HUES64 (cell line): ENCODE measurements around the gene PIK3R6.
"Not testable (repeated sequence)": the region's sequence is repeated elsewhere in the genome, so short reads cannot be mapped to it uniquely, and the experiment has no call there.

Experiments used
- H3K27ac ChIP-seq: 2 replicates; pipeline ENCODE4 v1.7.0; 2013; ENCODE audit warnings: low read depth, low read length, inconsistent platforms
- H3K27me3 ChIP-seq: 2 replicates; pipeline ENCODE4 v1.6.1; 2013; ENCODE audit warnings: mild to moderate bottlenecking, low read length; ENCODE audit not compliant: insufficient read depth
- H3K36me3 ChIP-seq: 2 replicates; pipeline ENCODE4 v1.6.1; 2013; ENCODE audit warnings: mild to moderate bottlenecking, low read length; ENCODE audit not compliant: insufficient read depth
- H3K4me1 ChIP-seq: 2 replicates; pipeline ENCODE4 v1.6.1; 2013; ENCODE audit warnings: mild to moderate bottlenecking, low read length, moderate library complexity; ENCODE audit not compliant: insufficient read depth
- H3K4me3 ChIP-seq: 2 replicates; pipeline ENCODE4 v1.5.1; 2013; ENCODE audit warnings: mild to moderate bottlenecking, low read length, moderate library complexity
- H3K9ac ChIP-seq: 2 replicates; pipeline ENCODE4 v1.6.1; 2013; ENCODE audit warnings: mild to moderate bottlenecking, low read depth, low read length
- H3K9me3 ChIP-seq: 2 replicates; pipeline ENCODE4 v1.6.1; 2013; ENCODE audit warnings: low read depth, low read length; ENCODE audit not compliant: insufficient read depth
- WGBS: fragments of 150-250, 120-280 bp; methylation state at CpG from one replicate; pipeline ENCODE4 v1.1.7; 2013; ENCODE audit warnings: missing lambda C conversion rate; 5-methylcytosine and 5-hydroxymethylcytosine counted together

Gene PIK3R6

GRCh38 chr17:8893621-8894201, 26.2 kb upstream of the PIK3R6 start:
- H3K9ac ChIP-seq = no peak overlapping the region
- 0 out of 2 replicates have a peak, but pooled peaks cover 6% of the 10 kb centered on the region for H3K27me3 ChIP-seq
- H3K27ac ChIP-seq = no peak overlapping the region
- peak overlapping the region; percentile 45 for H3K4me3 ChIP-seq
- peaks cover 7% of the 10 kb centered on the region; the same call in 1 of the 2 replicates for H3K4me1 ChIP-seq
- 60% methylated on average over 15 of the region's 15 CpGs for WGBS
- no peaks in the 10 kb centered on the region for H3K36me3 ChIP-seq
- H3K9me3 ChIP-seq = no peaks in the 10 kb centered on the region

DNA sequence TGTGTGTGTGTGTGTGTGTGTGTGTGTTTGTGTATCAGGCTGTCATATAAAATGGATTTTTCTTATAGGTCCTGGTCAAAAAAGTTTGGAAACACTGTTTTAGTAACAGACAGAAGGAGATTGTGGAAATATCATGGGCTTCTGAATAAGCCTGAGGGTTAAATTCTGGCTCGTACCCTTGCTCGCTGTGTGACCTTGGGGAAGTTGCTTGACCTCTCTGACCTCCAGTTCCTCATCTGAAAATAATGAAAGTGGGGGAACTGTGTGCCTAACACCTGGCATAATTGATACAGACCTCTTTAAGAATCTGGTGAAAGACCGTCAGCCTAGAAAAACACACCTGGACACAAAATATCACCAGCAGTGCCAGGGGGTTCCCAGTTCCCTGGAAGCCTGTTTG, 25.6 kb upstream of the PIK3R6 start:
- H3K27me3 ChIP-seq = 0 out of 2 replicates have a peak, but pooled peaks cover 6% of the 10 kb centered on the region
- no peaks in the 10 kb centered on the region for H3K9me3 ChIP-seq
- no peak overlapping the region for H3K4me3 ChIP-seq
- peaks cover 7% of the 10 kb centered on the region; the same call in 1 of the 2 replicates for H3K4me1 ChIP-seq
- H3K9ac ChIP-seq = no peak overlapping the region
- WGBS = 86% methylated on average over 3 of the region's 3 CpGs
- no peaks in the 10 kb centered on the region for H3K36me3 ChIP-seq
- no peak overlapping the region for H3K27ac ChIP-seq

DNA sequence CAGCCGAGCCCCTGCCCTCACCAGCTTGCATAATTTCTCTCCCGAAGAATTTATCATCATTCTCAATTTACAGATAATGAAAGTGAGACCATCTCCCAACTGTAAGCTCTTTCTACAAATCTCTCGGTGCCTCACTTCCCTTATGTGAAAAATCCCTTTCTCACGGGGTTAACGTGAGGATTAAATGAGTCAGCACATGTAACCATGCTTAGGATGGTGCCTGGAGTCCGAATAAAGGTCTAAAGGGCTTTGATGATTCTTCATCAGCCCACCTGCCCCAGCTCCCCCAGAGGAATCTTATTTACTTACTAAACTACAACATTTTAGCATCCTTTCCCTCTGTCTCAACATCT, 24.8 kb upstream of the PIK3R6 start:
- Histone ChIP-seq H3K9ac (no peak overlapping the region), H3K9me3 (no peaks in the 10 kb centered on the region), H3K27ac (no peak overlapping the region), H3K4me3 (no peak overlapping the region), H3K27me3 (0 out of 2 replicates have a peak, but pooled peaks cover 6% of the 10 kb centered on the region), H3K4me1 (peaks cover 7% of the 10 kb centered on the region; the same call in 1 of the 2 replicates), H3K36me3 (no peaks in the 10 kb centered on the region)
- 83% methylated on average over 6 of the region's 6 CpGs for WGBS

- H3K9ac ChIP-seq = no peak overlapping the region
Observed at GRCh38 chr17:8890671-8891070, 23.2 kb upstream of the PIK3R6 start.

GRCh38 chr17:8889458-8890210, 22.2 kb upstream of the PIK3R6 start:
- WGBS = 94% methylated on average over 14 of the region's 14 CpGs
- H3K4me3 ChIP-seq = no peak overlapping the region
- H3K27ac ChIP-seq = no peak overlapping the region
- peaks cover 7% of the 10 kb centered on the region; the same call in 1 of the 2 replicates for H3K4me1 ChIP-seq
- H3K27me3 ChIP-seq = 0 out of 2 replicates have a peak, but pooled peaks cover 6% of the 10 kb centered on the region
- H3K36me3 ChIP-seq = no peaks in the 10 kb centered on the region
- H3K9ac ChIP-seq = no peak overlapping the region
- H3K9me3 ChIP-seq = no peaks in the 10 kb centered on the region

More at GRCh38 chr17:8890671-8891070, 23.2 kb upstream of the PIK3R6 start:
- peaks cover 7% of the 10 kb centered on the region; the same call in 1 of the 2 replicates for H3K4me1 ChIP-seq
- H3K4me3 ChIP-seq = no peak overlapping the region
- WGBS = 92% methylated on average over 12 of the region's 12 CpGs
- no peaks in the 10 kb centered on the region for H3K9me3 ChIP-seq
- no peak overlapping the region for H3K27ac ChIP-seq
- 0 out of 2 replicates have a peak, but pooled peaks cover 6% of the 10 kb centered on the region for H3K27me3 ChIP-seq
- H3K36me3 ChIP-seq = no peaks in the 10 kb centered on the region

GRCh38 chr17:8888704-8889302, 21.3 kb upstream of the PIK3R6 start:
- Histone ChIP-seq H3K27me3 (0 out of 2 replicates have a peak, but pooled peaks cover 1% of the 10 kb centered on the region), H3K36me3 (no peaks in the 10 kb centered on the region), H3K4me1 (peaks cover 2% of the 10 kb centered on the region; the same call in 1 of the 2 replicates), H3K4me3 (no peak overlapping the region), H3K9ac (no peak overlapping the region), H3K27ac (no peak overlapping the region), H3K9me3 (no peaks in the 10 kb centered on the region)
- WGBS = 59% methylated on average over 8 of the region's 8 CpGs

DNA sequence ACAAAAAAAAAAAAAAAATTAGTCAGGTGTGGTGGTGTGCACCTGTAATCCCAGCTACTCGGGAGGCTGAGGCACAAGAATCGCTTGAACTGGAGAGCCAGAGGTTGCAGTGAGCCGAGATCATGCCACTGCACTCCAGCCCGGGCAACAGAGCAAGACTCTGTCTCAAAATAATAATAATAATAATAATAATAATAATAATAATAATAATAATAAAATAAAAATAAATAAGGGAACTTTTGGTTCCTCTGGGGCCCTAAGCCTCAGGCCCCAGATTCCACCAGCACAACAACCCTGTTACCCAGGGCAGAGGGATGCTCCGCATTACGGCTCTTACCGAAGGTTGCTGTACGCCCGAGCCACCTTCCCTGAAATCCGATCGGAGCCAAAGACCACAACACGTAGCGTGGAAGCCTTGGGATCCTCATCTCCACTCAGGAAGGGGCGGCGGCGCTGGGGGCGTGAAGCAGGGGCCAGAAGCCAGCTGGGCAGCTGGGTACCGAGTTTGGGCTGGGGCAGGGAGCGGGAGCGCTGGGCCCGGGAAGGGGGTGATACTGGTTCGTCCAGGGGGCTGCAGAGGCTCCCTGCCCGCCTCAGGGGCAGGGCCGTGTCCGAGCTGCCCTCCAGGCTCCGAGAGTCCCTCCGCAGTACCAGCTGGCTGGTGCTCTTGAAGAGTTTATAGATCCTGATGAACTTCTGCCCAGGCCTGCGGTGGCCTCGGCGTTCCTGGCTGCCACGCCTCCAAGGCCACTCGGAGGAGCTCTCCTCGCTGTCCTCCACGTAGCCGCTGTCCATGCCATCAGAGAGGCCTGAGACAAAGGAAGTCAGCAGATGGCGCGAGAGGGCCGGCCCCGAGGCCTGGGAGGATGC, 20.6 kb upstream of the PIK3R6 start:
- no peak overlapping the region for H3K4me3 ChIP-seq
- 66% methylated on average over 38 of the region's 39 CpGs for WGBS
- no peak overlapping the region for H3K9ac ChIP-seq
- H3K36me3 ChIP-seq = no peaks in the 10 kb centered on the region
- H3K4me1 ChIP-seq = no peaks in the 10 kb centered on the region
- H3K9me3 ChIP-seq = no peaks in the 10 kb centered on the region
- no peaks in the 10 kb centered on the region for H3K27me3 ChIP-seq
- H3K27ac ChIP-seq = no peak overlapping the region

GRCh38 chr17:8887301-8887700, 19.8 kb upstream of the PIK3R6 start:
- Histone ChIP-seq H3K9me3 (no peaks in the 10 kb centered on the region), H3K9ac (no peak overlapping the region), H3K27me3 (no peaks in the 10 kb centered on the region), H3K27ac (no peak overlapping the region), H3K4me1 (no peaks in the 10 kb centered on the region), H3K36me3 (no peaks in the 10 kb centered on the region), H3K4me3 (no peak overlapping the region)
- WGBS = 95% methylated on average over 11 of the region's 11 CpGs

- Histone ChIP-seq H3K36me3 (no peaks in the 10 kb centered on the region), H3K9ac (no peak overlapping the region)
Observed at GRCh38 chr17:8885967-8886684, 18.7 kb upstream of the PIK3R6 start.

GRCh38 chr17:8885163-8885966, 17.9 kb upstream of the PIK3R6 start:
- not testable (repeated sequence) for H3K4me3 ChIP-seq

More at GRCh38 chr17:8885967-8886684, 18.7 kb upstream of the PIK3R6 start:
- Histone ChIP-seq H3K4me1 (no peaks in the 10 kb centered on the region), H3K27ac (no peak overlapping the region), H3K4me3 (no peak overlapping the region), H3K27me3 (no peaks in the 10 kb centered on the region), H3K9me3 (no peaks in the 10 kb centered on the region)
- 93% methylated on average over 23 of the region's 23 CpGs for WGBS

More at GRCh38 chr17:8885163-8885966, 17.9 kb upstream of the PIK3R6 start:
- H3K9me3 ChIP-seq, H3K9ac ChIP-seq, H3K27ac ChIP-seq, H3K27me3 ChIP-seq, H3K4me1 ChIP-seq, H3K36me3 ChIP-seq: not testable (repeated sequence)
- WGBS = 89% methylated on average over 21 of the region's 30 CpGs
